ENCODE results near the gene SLC17A4. TPM values are rescaled to one million over a fixed set of nuclear protein-coding genes. Genes with fewer than 3 reads are reported as not detected.

Gene SLC17A4
- total RNA-seq, 1 experiment from 2014 or later, result not detected

GRCh38 chr6:25815194-25815593, 60.7 kb downstream of the SLC17A4 start:
- DNase-seq (ENCODE audit: low read depth), result no peak

- no peak for DNase-seq (ENCODE audit: low read depth)
Measured at GRCh38 chr6:25816252-25816651, 61.7 kb downstream of the SLC17A4 start.

- DNase-seq (ENCODE audit: low read depth), result no peak
Measured at GRCh38 chr6:25821341-25821740, 66.8 kb downstream of the SLC17A4 start.

- no peak for DNase-seq (ENCODE audit: low read depth)
Measured at GRCh38 chr6:25829375-25829774, 74.8 kb downstream of the SLC17A4 start.

GRCh38 chr6:25830458-25830857, 75.9 kb downstream of the SLC17A4 start:
- DNase-seq (ENCODE audit: low read depth), result no peak

Other genes with a start within 250 kb of the SLC17A4 start
- gene SCGN, start 102.5 kb upstream of the SLC17A4 start, total RNA-seq (2014; rRNA removed; shearing (Covaris generic)), result not detected in 2 replicates
- gene SLC17A1, start 77.3 kb downstream of the SLC17A4 start, total RNA-seq (2014; rRNA removed; shearing (Covaris generic)), result not detected in 2 replicates
- gene SLC17A3, start 119.5 kb downstream of the SLC17A4 start, total RNA-seq (2014; rRNA removed; shearing (Covaris generic)), result not detected in 2 replicates
- not detected in 2 replicates for gene SLC17A2, start 175.9 kb downstream of the SLC17A4 start, total RNA-seq (2014; rRNA removed; shearing (Covaris generic))
- gene TRIM38, start 208.1 kb downstream of the SLC17A4 start, total RNA-seq (2014; rRNA removed; shearing (Covaris generic)), result 9.6 and 13.9 TPM in 2 replicates

All from M059J (cell line).